ENCODE results near the gene RAB10.
A peak's percentile ranks its signal among the peaks of the same experiment; 100 is the strongest.

RAB10 gene

GRCh38 chr2:26179446-26179913 lies 145.6 kb downstream of the RAB10 start:
- no peak for TF ChIP-seq CTCF (IDR thresholded peaks at IDR 0.05; ENCODE audit: control insufficient read depth, insufficient read depth, low read depth, low read length, missing control alignments)
- DNase-seq (ENCODE audit: low read depth) = no peak
- no peak overlapping the region; the same call in 1 of the 2 replicates for H3K4me3 ChIP-seq (ENCODE audit: control insufficient read depth, low read depth, low read length)

GRCh38 chr2:26182441-26182840 lies 148.6 kb downstream of the RAB10 start:
- H3K4me3 ChIP-seq (ENCODE audit: control insufficient read depth, low read depth, low read length) = no peak overlapping the region
- no peak for TF ChIP-seq CTCF (IDR thresholded peaks at IDR 0.05; ENCODE audit: control insufficient read depth, insufficient read depth, low read depth, low read length, missing control alignments)
- no peak for DNase-seq (ENCODE audit: low read depth)

GRCh38 chr2:26182887-26183630 lies 149.2 kb downstream of the RAB10 start:
- no peak for TF ChIP-seq CTCF (IDR thresholded peaks at IDR 0.05; ENCODE audit: control insufficient read depth, insufficient read depth, low read depth, low read length, missing control alignments)
- no peak for DNase-seq (ENCODE audit: low read depth)

GRCh38 chr2:26184121-26184520 lies 150.2 kb downstream of the RAB10 start:
- DNase-seq (ENCODE audit: low read depth) = no peak
- no peak for TF ChIP-seq CTCF (IDR thresholded peaks at IDR 0.05; ENCODE audit: control insufficient read depth, insufficient read depth, low read depth, low read length, missing control alignments)
- H3K4me3 ChIP-seq (ENCODE audit: control insufficient read depth, low read depth, low read length) = peak overlapping the region; percentile 26

More at GRCh38 chr2:26182887-26183630, 149.2 kb downstream of the RAB10 start:
- H3K4me3 ChIP-seq (ENCODE audit: control insufficient read depth, low read depth, low read length) = no peak overlapping the region

- DNase-seq (ENCODE audit: low read depth) = peak; percentile 18
- peak; percentile 34 for TF ChIP-seq CTCF (IDR thresholded peaks at IDR 0.05; ENCODE audit: control insufficient read depth, insufficient read depth, low read depth, low read length, missing control alignments)
- H3K4me3 ChIP-seq (ENCODE audit: control insufficient read depth, low read depth, low read length) = peak overlapping the region; percentile 54
Observed at GRCh38 chr2:26184555-26185303, 150.8 kb downstream of the RAB10 start.

- H3K4me3 ChIP-seq (ENCODE audit: control insufficient read depth, low read depth, low read length) = peak overlapping the region; percentile 54
- DNase-seq (ENCODE audit: low read depth) = no peak
- no peak for TF ChIP-seq CTCF (IDR thresholded peaks at IDR 0.05; ENCODE audit: control insufficient read depth, insufficient read depth, low read depth, low read length, missing control alignments)
Observed at GRCh38 chr2:26185304-26185928, 151.5 kb downstream of the RAB10 start.
